Breast epithelium (tissue), 3 donors: ENCODE measurements around the gene RSPH3.
"Not testable (repeated sequence)": the region's sequence is repeated elsewhere in the genome, so short reads cannot be mapped to it uniquely, and the experiment has no call there.

Experiments
- POLR2AphosphoS5 ChIP-seq, 3 donors: sonication (generic); formaldehyde crosslinking; IDR thresholded peaks; one replicate each; pipeline ENCODE4 v1.6.1; 2017; ENCODE audit warnings: antibody characterized with exemption in 3 of 3
- TF ChIP-seq, protein P1 (sequence below), 3 donors: fragments of 450-650 bp; IDR thresholded peaks; one replicate each; pipeline ENCODE4 v1.5.1; 2016 to 2017; ENCODE audit warnings: antibody characterized with exemption in 3 of 3, mild to moderate bottlenecking in 3 of 3, moderate library complexity in 3 of 3

- TF ChIP-seq POLR2AphosphoS5 (IDR thresholded peaks at IDR 0.05) = not testable (repeated sequence)
- TF ChIP-seq, protein P1, sequence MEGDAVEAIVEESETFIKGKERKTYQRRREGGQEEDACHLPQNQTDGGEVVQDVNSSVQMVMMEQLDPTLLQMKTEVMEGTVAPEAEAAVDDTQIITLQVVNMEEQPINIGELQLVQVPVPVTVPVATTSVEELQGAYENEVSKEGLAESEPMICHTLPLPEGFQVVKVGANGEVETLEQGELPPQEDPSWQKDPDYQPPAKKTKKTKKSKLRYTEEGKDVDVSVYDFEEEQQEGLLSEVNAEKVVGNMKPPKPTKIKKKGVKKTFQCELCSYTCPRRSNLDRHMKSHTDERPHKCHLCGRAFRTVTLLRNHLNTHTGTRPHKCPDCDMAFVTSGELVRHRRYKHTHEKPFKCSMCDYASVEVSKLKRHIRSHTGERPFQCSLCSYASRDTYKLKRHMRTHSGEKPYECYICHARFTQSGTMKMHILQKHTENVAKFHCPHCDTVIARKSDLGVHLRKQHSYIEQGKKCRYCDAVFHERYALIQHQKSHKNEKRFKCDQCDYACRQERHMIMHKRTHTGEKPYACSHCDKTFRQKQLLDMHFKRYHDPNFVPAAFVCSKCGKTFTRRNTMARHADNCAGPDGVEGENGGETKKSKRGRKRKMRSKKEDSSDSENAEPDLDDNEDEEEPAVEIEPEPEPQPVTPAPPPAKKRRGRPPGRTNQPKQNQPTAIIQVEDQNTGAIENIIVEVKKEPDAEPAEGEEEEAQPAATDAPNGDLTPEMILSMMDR (IDR thresholded peaks at IDR 0.05) = not testable (repeated sequence)
Observed at GRCh38 chr6:159025224-159025623, 25.2 kb upstream of the RSPH3 start.
